Ovary (tissue), 9 donors: ENCODE measurements around the gene TPRG1. TPM values are rescaled to one million over a fixed set of nuclear protein-coding genes. Genes with fewer than 3 reads are reported as not detected.

ENCODE experiments used
- DNase-seq, 5 donors: peaks; one replicate each; pipeline ENCODE4 v3.0.0-alpha.2; 2019 to 2020
- H3K27ac ChIP-seq, 2 donors: fragments of 200-600 bp; one replicate each; pipeline versions ENCODE4 v1.5.1 to v1.8.0; 2019 to 2022
- H3K27me3 ChIP-seq: fragments of 200-600 bp; one replicate; pipeline ENCODE4 v1.8.0; 2022
- H3K36me3 ChIP-seq: fragments of 200-600 bp; sonication (generic); one replicate; pipeline ENCODE4 v1.5.1; 2019
- H3K4me1 ChIP-seq: one replicate; pipeline ENCODE4 v1.8.1; 2013; ENCODE audit warnings: mild to moderate bottlenecking, moderate library complexity; ENCODE audit not compliant: insufficient read depth
- H3K4me3 ChIP-seq: fragments of 200-600 bp; sonication (generic); one replicate; pipeline ENCODE4 v1.5.1; 2017
- H3K9me3 ChIP-seq, 2 donors: fragments of 200-600 bp in 1 of 2; sonication (generic) in 1 of 2; one replicate each; pipeline versions ENCODE4 v1.5.1 to v1.8.1; 2013 to 2019; ENCODE audit warnings: mild to moderate bottlenecking in 1 of 2, moderate library complexity in 1 of 2
- EP300 ChIP-seq: sonication (generic); formaldehyde crosslinking; IDR thresholded peaks from one replicate; pipeline ENCODE4 v1.6.1; 2017; ENCODE audit warnings: antibody characterized with exemption
- POLR2A ChIP-seq: fragments of 450-650 bp; IDR thresholded peaks from one replicate; pipeline ENCODE4 v1.6.1; 2017; ENCODE audit warnings: antibody characterized with exemption, mild to moderate bottlenecking, moderate library complexity
- WGBS, 3 donors: extraction: QIAGEN DNeasy Blood & Tissue Kit in 1 of 3; methylation state at CpG; one replicate each; pipeline versions ENCODE4 v1.1.5 to v1.1.7; 2013 to 2017; 5-methylcytosine and 5-hydroxymethylcytosine counted together
- intact Hi-C, 4 donors: fragments of 100-400 bp; cut with DNase I; formaldehyde crosslinking; loops; one replicate each; pipeline versions ENCODE4 v1.11.0 to v1.15.1; 2022 to 2023
- polyA plus RNA-seq, 2 donors: library from polyadenylated mRNA; stranded (reverse); fragments of 200-250 nt in 1 of 2; fragments of 350-450 nt in 1 of 2; fragmentation: Illumina TruSeq in 1 of 2; extraction: RNeasy Lipid Tissue Mini Kit (QIAGEN cat#74804) in 1 of 2; gene quantifications; one replicate each; pipeline ENCODE4 v1.2.3, GENCODE V29; 2013 to 2014
- total RNA-seq, 7 donors: library from RNA; depleted of rRNA in 2 of 7; stranded (reverse); fragments of >200 nt in 2 of 7; fragmentation: NEBNext Ultra II Directional in 3 of 7; extraction: Animal tissue kit (Norgen Biotek cat#: 25700) in 3 of 7; gene quantifications; one replicate each; pipeline versions ENCODE4 v1.1.0 to v1.2.4, GENCODE V29; 2016 to 2023
- TF ChIP-seq, protein P1 (sequence below), 3 donors: fragments of 450-650 bp in 2 of 3; fragments of 200-600 bp in 1 of 3; IDR thresholded peaks; one replicate each; pipeline versions ENCODE4 v1.5.1 to v1.8.0; 2016 to 2022; ENCODE audit warnings: antibody characterized with exemption in 3 of 3, mild to moderate bottlenecking in 1 of 3
- donor health status: DM: no; HTN: no; CAD: no; lungs with moderate emphysema.
- donor health status: DM: no; HTN: no; CAD: no.
- donor health status: Bipolar disorder and iron deficiency.
- donor health status: DM: yes; HTN: yes; CAD: no.
- donor health status: DM: no; HTN: no; CAD: no.
- donor health status: DM: yes; HTN: yes; CAD: no.

The TPRG1 gene
- total and polyA plus RNA-seq, 9 donors, result 1.9 to 20.2 (median 7.5) TPM

DNA sequence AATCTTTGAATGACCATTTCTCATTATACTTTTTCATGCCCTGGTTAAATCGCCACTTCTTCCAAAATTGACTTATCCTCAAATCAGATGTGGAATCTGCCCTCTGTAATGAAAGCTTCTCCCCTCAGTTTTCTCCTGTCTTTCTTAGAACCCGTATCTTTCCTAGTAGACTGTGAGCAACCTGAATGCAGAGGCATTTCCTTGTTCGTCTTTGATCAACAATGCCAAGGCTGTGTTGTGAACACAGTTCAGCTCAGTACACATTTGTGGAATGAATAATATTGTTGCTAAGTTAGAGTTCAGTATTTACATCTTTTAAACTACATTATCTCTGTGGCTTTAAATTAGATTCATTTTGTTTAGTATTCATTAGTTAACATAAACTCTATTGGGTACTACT is 123.3 kb downstream of the TPRG1 start:
- H3K36me3 ChIP-seq, result no peaks in the 10 kb centered on the region
- H3K27ac ChIP-seq, result no peak overlapping the region
- no peaks in the 10 kb centered on the region for H3K27me3 ChIP-seq
- H3K9me3 ChIP-seq, result no peaks in the 10 kb centered on the region
- 69 to 84% (median 82%) methylated on average over 3 of the region's 3 CpGs for WGBS, 3 donors
- TF ChIP-seq EP300, result no peak
- no peak for TF ChIP-seq POLR2A
- TF ChIP-seq, protein P1, sequence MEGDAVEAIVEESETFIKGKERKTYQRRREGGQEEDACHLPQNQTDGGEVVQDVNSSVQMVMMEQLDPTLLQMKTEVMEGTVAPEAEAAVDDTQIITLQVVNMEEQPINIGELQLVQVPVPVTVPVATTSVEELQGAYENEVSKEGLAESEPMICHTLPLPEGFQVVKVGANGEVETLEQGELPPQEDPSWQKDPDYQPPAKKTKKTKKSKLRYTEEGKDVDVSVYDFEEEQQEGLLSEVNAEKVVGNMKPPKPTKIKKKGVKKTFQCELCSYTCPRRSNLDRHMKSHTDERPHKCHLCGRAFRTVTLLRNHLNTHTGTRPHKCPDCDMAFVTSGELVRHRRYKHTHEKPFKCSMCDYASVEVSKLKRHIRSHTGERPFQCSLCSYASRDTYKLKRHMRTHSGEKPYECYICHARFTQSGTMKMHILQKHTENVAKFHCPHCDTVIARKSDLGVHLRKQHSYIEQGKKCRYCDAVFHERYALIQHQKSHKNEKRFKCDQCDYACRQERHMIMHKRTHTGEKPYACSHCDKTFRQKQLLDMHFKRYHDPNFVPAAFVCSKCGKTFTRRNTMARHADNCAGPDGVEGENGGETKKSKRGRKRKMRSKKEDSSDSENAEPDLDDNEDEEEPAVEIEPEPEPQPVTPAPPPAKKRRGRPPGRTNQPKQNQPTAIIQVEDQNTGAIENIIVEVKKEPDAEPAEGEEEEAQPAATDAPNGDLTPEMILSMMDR (IDR thresholded peaks at IDR 0.05), result no peak
- no peak for DNase-seq
- intact Hi-C loops, result no loop called here
- H3K4me1 ChIP-seq, result no peaks in the 10 kb centered on the region
- H3K4me3 ChIP-seq, result no peak overlapping the region

DNA sequence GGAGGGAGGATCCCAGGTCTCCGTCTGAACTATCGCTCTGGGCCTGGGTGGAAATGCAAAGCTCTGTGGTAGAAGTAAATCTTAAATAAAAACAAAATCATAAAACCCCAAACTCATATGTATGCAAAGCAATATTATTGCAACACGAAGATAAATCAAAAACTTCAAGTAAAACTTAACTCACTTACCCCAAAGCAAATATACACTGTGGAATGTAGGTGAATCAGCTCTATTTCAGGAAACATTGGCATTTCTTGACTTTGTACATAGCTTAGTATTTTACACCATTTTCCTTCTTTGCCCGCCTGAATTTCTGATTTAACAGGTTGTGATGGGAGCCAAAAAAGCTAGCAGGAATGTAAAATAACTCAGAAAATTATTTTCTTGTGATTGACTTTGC is 126.2 kb downstream of the TPRG1 start:
- 91 to 97% (median 93%) methylated on average over 4 of the region's 4 CpGs for WGBS, 3 donors
- no peaks in the 10 kb centered on the region for H3K27me3 ChIP-seq
- no peak overlapping the region for H3K27ac ChIP-seq
- H3K4me3 ChIP-seq, result no peak overlapping the region
- intact Hi-C loops, result no loop called here
- no peaks in the 10 kb centered on the region for H3K36me3 ChIP-seq
- H3K9me3 ChIP-seq, result no peaks in the 10 kb centered on the region
- DNase-seq, result no peak
- no peak for TF ChIP-seq POLR2A
- TF ChIP-seq, protein P1 (IDR thresholded peaks at IDR 0.05), result no peak
- H3K4me1 ChIP-seq, result no peaks in the 10 kb centered on the region

DNA sequence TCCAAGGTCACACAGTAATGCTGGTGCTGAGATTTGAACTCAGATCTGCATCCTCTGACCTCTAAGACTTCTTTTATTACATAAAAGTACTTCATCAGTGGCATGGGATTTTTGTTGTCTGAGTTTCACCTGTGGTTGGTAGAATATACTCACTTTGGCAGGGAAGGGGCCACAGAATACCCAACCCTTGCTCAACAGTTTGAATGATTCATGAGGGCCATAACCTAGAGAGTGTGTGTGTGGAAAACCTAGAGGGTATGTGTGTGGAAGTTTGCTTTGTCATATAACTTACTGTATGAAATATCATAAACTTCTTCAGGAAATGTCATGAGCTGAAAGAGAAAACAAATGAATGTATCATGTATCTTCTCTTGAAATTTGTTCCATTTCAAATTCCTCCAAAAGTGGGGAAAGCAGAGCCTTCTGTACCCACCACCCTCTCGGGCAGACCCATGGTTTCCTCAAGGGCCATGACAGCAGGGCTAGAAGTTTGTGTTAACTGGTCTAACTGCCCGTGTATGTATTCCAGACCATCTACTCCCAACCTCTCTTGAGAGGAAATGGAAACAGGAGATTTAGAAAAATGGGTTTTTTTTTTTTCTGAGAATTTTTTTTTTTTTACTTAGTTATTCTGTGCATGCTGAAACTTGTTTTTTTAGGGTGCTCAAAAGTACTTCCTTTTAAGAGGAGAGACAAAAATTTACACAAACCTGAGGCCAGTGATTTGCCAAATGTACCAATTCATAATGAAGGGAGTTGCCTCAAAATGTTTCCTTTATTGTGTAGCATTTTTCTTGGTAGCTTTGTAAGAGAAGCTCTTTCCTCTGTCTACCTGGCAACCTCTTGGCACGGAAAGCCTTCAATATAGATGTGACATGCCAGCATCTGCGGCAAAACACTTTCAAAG is 127.0 kb downstream of the TPRG1 start:
- intact Hi-C loops, result no loop called here
- TF ChIP-seq EP300 (no peak), POLR2A (no peak)
- TF ChIP-seq, protein P1 (IDR thresholded peaks at IDR 0.05), result no peak
- Histone ChIP-seq H3K4me1 (no peaks in the 10 kb centered on the region), H3K27me3 (no peaks in the 10 kb centered on the region), H3K36me3 (no peaks in the 10 kb centered on the region), H3K27ac (no peak overlapping the region), H3K4me3 (no peak overlapping the region), H3K9me3 (no peaks in the 10 kb centered on the region)
- 79 to 94% (median 89%) methylated on average over 4 of the region's 4 CpGs for WGBS, 3 donors
- no peak for DNase-seq

DNA sequence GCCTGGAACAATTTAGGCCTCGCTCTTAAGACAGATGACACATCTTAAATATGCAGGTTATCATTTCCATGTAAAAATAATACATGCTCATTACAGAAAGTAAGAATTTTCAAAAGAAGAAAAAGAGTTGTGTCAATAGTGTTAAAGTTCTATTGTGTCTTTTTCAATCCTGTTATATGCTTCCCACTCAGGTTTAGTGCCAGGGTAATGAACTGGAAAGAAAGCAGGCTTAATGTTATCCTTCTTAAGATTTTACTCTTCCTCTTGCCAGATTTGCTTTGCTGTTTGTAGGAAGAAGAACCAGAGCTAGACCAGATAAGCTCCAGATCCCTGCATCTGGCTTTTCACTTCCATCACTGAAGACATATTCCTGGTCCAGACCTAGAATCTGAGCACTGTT is 128.6 kb downstream of the TPRG1 start:
- Histone ChIP-seq H3K4me3 (no peak overlapping the region), H3K27ac (no peak overlapping the region), H3K4me1 (no peaks in the 10 kb centered on the region), H3K9me3 (no peaks in the 10 kb centered on the region), H3K27me3 (no peaks in the 10 kb centered on the region), H3K36me3 (no peaks in the 10 kb centered on the region)
- intact Hi-C loops, result no loop called here
- WGBS, 3 donors, result 94 to 98% (median 98%) methylated on average over 1 of the region's 1 CpG
- no peak for TF ChIP-seq EP300
- TF ChIP-seq, protein P1 (IDR thresholded peaks at IDR 0.05), result no peak
- TF ChIP-seq POLR2A, result no peak
- no peak for DNase-seq
